ENCODE data around the gene PRKAG3.

DNA sequence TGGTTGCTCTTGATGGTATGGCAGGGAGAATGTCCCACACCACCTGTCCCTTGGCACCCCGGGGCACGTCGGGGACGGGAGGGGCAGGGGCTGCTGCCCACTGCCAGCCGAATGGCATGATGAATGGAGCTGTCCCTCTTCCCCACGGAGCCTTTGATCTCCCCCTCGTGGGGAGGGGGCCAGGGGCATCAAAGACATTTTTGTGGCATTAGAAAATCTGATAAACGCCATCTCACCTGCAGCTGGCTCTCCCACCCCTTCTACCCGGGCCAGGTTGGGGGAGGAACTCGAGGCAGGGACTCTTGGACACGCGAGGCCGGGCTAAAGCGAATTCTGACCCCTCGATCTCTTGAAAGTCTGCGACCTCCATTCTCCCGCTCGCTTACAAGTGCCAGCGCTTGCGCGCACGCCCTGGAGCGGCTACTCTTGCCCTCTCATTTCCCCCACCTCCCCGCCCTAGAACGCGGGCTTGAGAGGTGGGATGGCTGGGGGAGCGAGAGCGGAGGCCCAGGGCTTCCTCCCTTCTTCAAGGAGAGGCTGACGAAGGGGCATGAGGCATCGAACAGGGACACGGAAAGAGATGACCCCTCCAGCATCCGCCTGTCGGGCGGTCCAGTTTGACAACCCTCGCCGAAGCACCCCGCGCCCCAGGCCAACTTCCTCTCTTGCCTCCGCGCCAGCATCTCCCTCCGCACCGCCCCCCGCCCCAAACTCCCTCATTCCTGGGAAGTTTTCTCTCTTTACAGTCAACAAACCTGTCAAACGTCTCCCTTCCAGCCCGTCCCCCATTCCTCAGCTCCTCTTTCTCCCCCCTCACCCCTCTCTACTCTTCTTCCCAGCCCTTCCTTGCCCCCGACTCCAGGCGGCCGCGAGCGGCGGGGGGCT, 27.3 kb upstream of the PRKAG3 start:
- no peak for TF ChIP-seq POLR2AphosphoS5 (IDR thresholded peaks at IDR 0.05; ENCODE audit: low read depth)
- TF ChIP-seq, protein P1, sequence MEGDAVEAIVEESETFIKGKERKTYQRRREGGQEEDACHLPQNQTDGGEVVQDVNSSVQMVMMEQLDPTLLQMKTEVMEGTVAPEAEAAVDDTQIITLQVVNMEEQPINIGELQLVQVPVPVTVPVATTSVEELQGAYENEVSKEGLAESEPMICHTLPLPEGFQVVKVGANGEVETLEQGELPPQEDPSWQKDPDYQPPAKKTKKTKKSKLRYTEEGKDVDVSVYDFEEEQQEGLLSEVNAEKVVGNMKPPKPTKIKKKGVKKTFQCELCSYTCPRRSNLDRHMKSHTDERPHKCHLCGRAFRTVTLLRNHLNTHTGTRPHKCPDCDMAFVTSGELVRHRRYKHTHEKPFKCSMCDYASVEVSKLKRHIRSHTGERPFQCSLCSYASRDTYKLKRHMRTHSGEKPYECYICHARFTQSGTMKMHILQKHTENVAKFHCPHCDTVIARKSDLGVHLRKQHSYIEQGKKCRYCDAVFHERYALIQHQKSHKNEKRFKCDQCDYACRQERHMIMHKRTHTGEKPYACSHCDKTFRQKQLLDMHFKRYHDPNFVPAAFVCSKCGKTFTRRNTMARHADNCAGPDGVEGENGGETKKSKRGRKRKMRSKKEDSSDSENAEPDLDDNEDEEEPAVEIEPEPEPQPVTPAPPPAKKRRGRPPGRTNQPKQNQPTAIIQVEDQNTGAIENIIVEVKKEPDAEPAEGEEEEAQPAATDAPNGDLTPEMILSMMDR (IDR thresholded peaks at IDR 0.05; ENCODE audit: insufficient read depth, low read length): no peak
- no peak for TF ChIP-seq SPI1 (IDR thresholded peaks at IDR 0.05; ENCODE audit: borderline replicate concordance, low read depth)
- TF ChIP-seq, protein P2, sequence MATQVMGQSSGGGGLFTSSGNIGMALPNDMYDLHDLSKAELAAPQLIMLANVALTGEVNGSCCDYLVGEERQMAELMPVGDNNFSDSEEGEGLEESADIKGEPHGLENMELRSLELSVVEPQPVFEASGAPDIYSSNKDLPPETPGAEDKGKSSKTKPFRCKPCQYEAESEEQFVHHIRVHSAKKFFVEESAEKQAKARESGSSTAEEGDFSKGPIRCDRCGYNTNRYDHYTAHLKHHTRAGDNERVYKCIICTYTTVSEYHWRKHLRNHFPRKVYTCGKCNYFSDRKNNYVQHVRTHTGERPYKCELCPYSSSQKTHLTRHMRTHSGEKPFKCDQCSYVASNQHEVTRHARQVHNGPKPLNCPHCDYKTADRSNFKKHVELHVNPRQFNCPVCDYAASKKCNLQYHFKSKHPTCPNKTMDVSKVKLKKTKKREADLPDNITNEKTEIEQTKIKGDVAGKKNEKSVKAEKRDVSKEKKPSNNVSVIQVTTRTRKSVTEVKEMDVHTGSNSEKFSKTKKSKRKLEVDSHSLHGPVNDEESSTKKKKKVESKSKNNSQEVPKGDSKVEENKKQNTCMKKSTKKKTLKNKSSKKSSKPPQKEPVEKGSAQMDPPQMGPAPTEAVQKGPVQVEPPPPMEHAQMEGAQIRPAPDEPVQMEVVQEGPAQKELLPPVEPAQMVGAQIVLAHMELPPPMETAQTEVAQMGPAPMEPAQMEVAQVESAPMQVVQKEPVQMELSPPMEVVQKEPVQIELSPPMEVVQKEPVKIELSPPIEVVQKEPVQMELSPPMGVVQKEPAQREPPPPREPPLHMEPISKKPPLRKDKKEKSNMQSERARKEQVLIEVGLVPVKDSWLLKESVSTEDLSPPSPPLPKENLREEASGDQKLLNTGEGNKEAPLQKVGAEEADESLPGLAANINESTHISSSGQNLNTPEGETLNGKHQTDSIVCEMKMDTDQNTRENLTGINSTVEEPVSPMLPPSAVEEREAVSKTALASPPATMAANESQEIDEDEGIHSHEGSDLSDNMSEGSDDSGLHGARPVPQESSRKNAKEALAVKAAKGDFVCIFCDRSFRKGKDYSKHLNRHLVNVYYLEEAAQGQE (IDR thresholded peaks at IDR 0.05; ENCODE audit: insufficient replicate concordance, low read depth): no peak
